ENCODE results near the gene ALOX15.

- TF ChIP-seq POLR2AphosphoS5 (IDR thresholded peaks at IDR 0.05; ENCODE audit: low read depth, low read length): no peak
- TF ChIP-seq CTCF (IDR thresholded peaks at IDR 0.05): no peak
- no peak for TF ChIP-seq REST (IDR thresholded peaks at IDR 0.05; ENCODE audit: insufficient read depth in 1 of 2, low read depth in 2 of 2, low read length in 1 of 2)
Observed at GRCh38 chr17:4583206-4583605, 58.3 kb downstream of the ALOX15 start.

Measured in Panc1 (cell line).